ENCODE data around the gene APBA2. TPM values are rescaled to one million over a fixed set of nuclear protein-coding genes. Genes with fewer than 3 reads are reported as not detected.

Gene APBA2
- 3.1 and 36.4 TPM in 2 replicates for total RNA-seq

DNA sequence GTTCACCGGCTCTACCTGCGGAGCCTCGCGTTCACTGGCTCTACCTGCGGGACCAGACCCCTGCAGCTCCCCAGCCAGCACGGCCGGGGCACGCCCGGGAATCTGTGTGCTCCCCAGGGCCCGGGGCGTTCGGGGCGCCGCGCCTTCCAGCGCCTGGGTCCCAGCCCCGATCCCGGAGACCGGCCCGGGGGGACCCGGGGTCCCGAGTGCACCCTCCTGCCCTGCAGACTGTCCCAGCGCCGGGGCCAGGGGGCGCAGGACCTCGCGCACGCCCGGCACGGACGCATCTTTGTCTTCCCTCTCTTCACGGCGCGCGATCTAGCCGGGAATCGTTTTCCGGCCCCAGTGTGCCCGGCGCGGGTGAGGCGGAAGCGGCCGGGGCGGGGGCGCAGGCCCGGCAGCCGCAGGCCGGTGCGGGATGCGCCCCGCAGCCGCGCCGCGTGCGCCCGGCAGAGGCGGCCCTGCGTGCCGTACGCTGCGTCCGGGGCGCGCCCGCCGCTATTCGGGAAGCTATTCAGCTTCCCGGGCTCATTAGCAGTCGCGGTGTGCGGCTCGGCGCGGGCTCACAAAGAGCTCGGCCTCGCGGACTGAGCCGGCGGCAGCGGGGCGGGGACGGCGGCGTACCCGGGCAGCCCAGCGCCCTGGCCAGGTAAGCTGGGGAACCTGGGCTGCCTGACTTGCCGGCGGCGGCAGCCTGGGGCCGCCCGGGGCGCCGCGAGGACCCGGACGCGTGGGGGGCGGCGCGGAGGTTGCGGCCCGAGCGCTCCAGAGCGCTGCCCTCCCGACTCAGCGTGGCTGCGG is at the start of gene APBA2:
TSS of gene APBA2 (plus strand) at position 345 of the 801 bp plus-strand sequence. CDS start 167,911 bp downstream, outside the sequence.

DNA sequence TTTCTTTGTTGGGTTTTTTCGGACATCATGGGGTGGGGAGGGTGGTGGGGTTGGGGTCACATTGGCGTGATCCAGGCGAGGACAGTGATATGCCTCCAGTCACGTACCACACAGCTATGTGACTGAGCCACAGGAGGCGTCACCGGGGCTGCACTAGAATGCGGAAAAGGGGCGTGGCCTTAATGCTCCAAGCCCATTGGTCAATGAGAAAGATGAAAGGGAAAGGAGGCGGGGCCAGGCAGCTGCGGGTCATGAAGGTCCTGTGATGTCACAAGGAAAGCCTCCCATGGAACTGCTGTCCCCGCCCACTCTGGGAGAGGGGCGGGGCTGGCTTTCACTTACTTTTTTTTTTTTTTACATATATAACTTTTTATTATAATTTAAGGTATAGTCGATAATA is 37.3 kb upstream of the APBA2 start, which contains the start of gene GOLGA6L7:
TSS of gene GOLGA6L7 (minus strand) at position 124 of the 400 bp plus-strand sequence. CDS start at position 29, 95 bp downstream.

Other genes starting within 250 kb of the APBA2 start
- gene GOLGA8M, start 173.6 kb upstream of the APBA2 start, total RNA-seq: 0.16 and 7.2 TPM in 2 replicates
- not detected in 2 replicates for gene GOLGA6L7, start 37.3 kb upstream of the APBA2 start, total RNA-seq